Measurements from ENCODE around the gene AOPEP. TPM values are rescaled to one million over a fixed set of nuclear protein-coding genes. Genes with fewer than 3 reads are reported as not detected.

The AOPEP gene
- total and polyA plus RNA-seq, 4 donors: 29.0 to 121 (median 60.0) TPM

- H3K27me3 ChIP-seq (ENCODE audit: control insufficient read depth in 3 of 3, insufficient read depth in 3 of 3, low read length in 2 of 3): no peaks in the 10 kb centered on the region
- DNase-seq (no peak), ATAC-seq (ENCODE audit: insufficient read depth, low FRiP score) (no peak)
- no peak overlapping the region for H3K4me3 ChIP-seq
- 90 to 94% methylated on average over 3 of the region's 3 CpGs for whole genome bisulfite sequencing, 2 donors
- TF ChIP-seq CTCF (IDR thresholded peaks at IDR 0.05; ENCODE audit: control extremely low read depth, extremely low read depth): no peak
- peaks cover 0 to 4% (median 0%) of the 10 kb centered on the region in 4 donors for H3K36me3 ChIP-seq (ENCODE audit: control insufficient read depth in 4 of 4, insufficient read depth in 4 of 4, low read length in 4 of 4)
- H3K4me1 ChIP-seq (ENCODE audit: control insufficient read depth in 5 of 5, insufficient read depth in 5 of 5, low read length in 5 of 5): peaks cover 0 to 1% (median 0%) of the 10 kb centered on the region in 5 donors
- H3K9ac ChIP-seq (ENCODE audit: insufficient read depth in 1 of 2, low read length in 2 of 2): no peak overlapping the region
- no peak overlapping the region for H3K27ac ChIP-seq (ENCODE audit: low read depth in 1 of 2, low read length in 1 of 2)
- H3K9me3 ChIP-seq (ENCODE audit: control insufficient read depth in 4 of 4, insufficient read depth in 3 of 4, low read length in 3 of 4): no peaks in the 10 kb centered on the region
These were observed 255.2 kb downstream of the AOPEP start for GRCh38 chr9:94981723-94982090.

- Histone ChIP-seq H3K4me1 (ENCODE audit: control insufficient read depth in 5 of 5, insufficient read depth in 5 of 5, low read length in 5 of 5) (peaks cover 0 to 1% (median 0%) of the 10 kb centered on the region in 5 donors), H3K4me3 (no peak overlapping the region), H3K9ac (ENCODE audit: insufficient read depth in 1 of 2, low read length in 2 of 2) (no peak overlapping the region), H3K27ac (ENCODE audit: low read depth in 1 of 2, low read length in 1 of 2) (no peak overlapping the region), H3K9me3 (ENCODE audit: control insufficient read depth in 4 of 4, insufficient read depth in 3 of 4, low read length in 3 of 4) (no peaks in the 10 kb centered on the region), H3K36me3 (ENCODE audit: control insufficient read depth in 4 of 4, insufficient read depth in 4 of 4, low read length in 4 of 4) (peaks cover 0 to 4% (median 0%) of the 10 kb centered on the region in 4 donors), H3K27me3 (ENCODE audit: control insufficient read depth in 3 of 3, insufficient read depth in 3 of 3, low read length in 2 of 3) (no peaks in the 10 kb centered on the region)
- WGBS, 2 donors: 91 to 92% methylated on average over 6 of the region's 6 CpGs
- no peak for TF ChIP-seq CTCF (IDR thresholded peaks at IDR 0.05; ENCODE audit: control extremely low read depth, extremely low read depth)
- DNase-seq (no peak), ATAC-seq (ENCODE audit: insufficient read depth, low FRiP score) (no peak)
These were observed 255.7 kb downstream of the AOPEP start for GRCh38 chr9:94982211-94982610.

GRCh38 chr9:94983552-94983951 lies 257.1 kb downstream of the AOPEP start:
- Histone ChIP-seq H3K9ac (ENCODE audit: insufficient read depth in 1 of 2, low read length in 2 of 2) (no peak overlapping the region), H3K36me3 (ENCODE audit: control insufficient read depth in 4 of 4, insufficient read depth in 4 of 4, low read length in 4 of 4) (peaks cover 0 to 4% (median 0%) of the 10 kb centered on the region in 4 donors), H3K4me1 (ENCODE audit: control insufficient read depth in 5 of 5, insufficient read depth in 5 of 5, low read length in 5 of 5) (peaks cover 0 to 1% (median 0%) of the 10 kb centered on the region in 5 donors), H3K27me3 (ENCODE audit: control insufficient read depth in 3 of 3, insufficient read depth in 3 of 3, low read length in 2 of 3) (no peaks in the 10 kb centered on the region), H3K27ac (ENCODE audit: low read depth in 1 of 2, low read length in 1 of 2) (no peak overlapping the region), H3K9me3 (ENCODE audit: control insufficient read depth in 4 of 4, insufficient read depth in 3 of 4, low read length in 3 of 4) (no peaks in the 10 kb centered on the region), H3K4me3 (no peak overlapping the region)
- no peak for DNase-seq
- no peak for ATAC-seq (ENCODE audit: insufficient read depth, low FRiP score)
- TF ChIP-seq CTCF (IDR thresholded peaks at IDR 0.05; ENCODE audit: control extremely low read depth, extremely low read depth): no peak
- WGBS, 2 donors: 92 to 95% methylated on average over 6 of the region's 6 CpGs

- no peak for TF ChIP-seq CTCF (IDR thresholded peaks at IDR 0.05; ENCODE audit: control extremely low read depth, extremely low read depth)
- Histone ChIP-seq H3K4me3 (no peak overlapping the region), H3K27ac (ENCODE audit: low read depth in 1 of 2, low read length in 1 of 2) (no peak overlapping the region), H3K4me1 (ENCODE audit: control insufficient read depth in 5 of 5, insufficient read depth in 5 of 5, low read length in 5 of 5) (peaks cover 0 to 1% (median 0%) of the 10 kb centered on the region in 5 donors), H3K36me3 (ENCODE audit: control insufficient read depth in 4 of 4, insufficient read depth in 4 of 4, low read length in 4 of 4) (peaks cover 0 to 2% (median under 1%) of the 10 kb centered on the region in 4 donors), H3K27me3 (ENCODE audit: control insufficient read depth in 3 of 3, insufficient read depth in 3 of 3, low read length in 2 of 3) (no peaks in the 10 kb centered on the region), H3K9me3 (ENCODE audit: control insufficient read depth in 4 of 4, insufficient read depth in 3 of 4, low read length in 3 of 4) (no peaks in the 10 kb centered on the region), H3K9ac (ENCODE audit: insufficient read depth in 1 of 2, low read length in 2 of 2) (no peak overlapping the region)
- WGBS, 2 donors: 78 to 84% methylated on average over 9 of the region's 9 CpGs
- DNase-seq: no peak
- no peak for ATAC-seq (ENCODE audit: insufficient read depth, low FRiP score)
These were observed 258.5 kb downstream of the AOPEP start for GRCh38 chr9:94984891-94985476.
